GM15510 (cell line): Measurements from ENCODE around the gene DHDH.
A peak's percentile ranks its signal among the peaks of the same experiment; 100 is the strongest.

Experiments
- POLR2A ChIP-seq: IDR thresholded peaks from 3 replicates; pipeline ENCODE4 v1.6.1; 2011; ENCODE audit warnings: borderline replicate concordance; ENCODE audit not compliant: insufficient read length; ENCODE audit errors: extremely low read depth

DHDH gene

GRCh38 chr19:48991011-48991609 lies 57.6 kb downstream of the DHDH start:
- TF ChIP-seq POLR2A, result no peak

- TF ChIP-seq POLR2A, result no peak
These were observed 58.5 kb downstream of the DHDH start for GRCh38 chr19:48991873-48992580.

GRCh38 chr19:48992581-48993174 lies 59.2 kb downstream of the DHDH start:
- no peak for TF ChIP-seq POLR2A

- peak; percentile 87 for TF ChIP-seq POLR2A
These were observed 59.9 kb downstream of the DHDH start, which contains the start of the genes GYS1 and RUVBL2 for GRCh38 chr19:48993175-48994034. GYS1 (minus strand) TSS chr19:48993309; CDS start chr19:48993112, 197 bp downstream. RUVBL2 (plus strand) TSS chr19:48993887; CDS start chr19:48993912, 25 bp downstream.

GRCh38 chr19:48994035-48994386 lies 60.5 kb downstream of the DHDH start:
- TF ChIP-seq POLR2A, result no peak
